ENCODE results near the gene PPP2R2D. TPM values are rescaled to one million over a fixed set of nuclear protein-coding genes. Genes with fewer than 3 reads are reported as not detected.
A peak's percentile ranks its signal among the peaks of the same experiment; 100 is the strongest.
"Not testable (repeated sequence)": the region's sequence is repeated elsewhere in the genome, so short reads cannot be mapped to it uniquely, and the experiment has no call there.

The PPP2R2D gene
- polyA plus RNA-seq, 1 experiment: 27.2 TPM

GRCh38 chr10:131982796-131983195 lies 82.0 kb downstream of the PPP2R2D start:
- H3K4me3 ChIP-seq (ENCODE audit: low read depth, low read length): peak overlapping the region; percentile 68
- no peak overlapping the region for H3K27ac ChIP-seq (ENCODE audit: low read depth, low read length)
- ChIA-PET POLR2A (interaction anchor here (1.2 to 2.7 kb wide), 2 partner anchors 15 to 40 kb away, joined by 3 to 14 read pairs; no protein-coding TSS in a partner anchor), CTCF (interaction anchor here (2.2 kb wide), 1 partner anchor 40 kb away, joined by 13 read pairs; no protein-coding TSS in a partner anchor)
- TF ChIP-seq CTCF (IDR thresholded peaks at IDR 0.05; ENCODE audit: low read depth, low read length): no peak
- no peaks in the 10 kb centered on the region for H3K27me3 ChIP-seq (ENCODE audit: control insufficient read depth, insufficient read depth, low read length)
- peaks cover 13% of the 10 kb centered on the region for H3K9me3 ChIP-seq (ENCODE audit: control insufficient read depth, insufficient read depth, low read length)
- DNase-seq (ENCODE audit: low read depth, low spot score): no peak

- CTCF ChIA-PET: interaction anchor here (0.9 to 2.2 kb wide), 2 partner anchors 35 to 39 kb away, joined by 3 to 13 read pairs; no protein-coding TSS in a partner anchor
- TF ChIP-seq CTCF (IDR thresholded peaks at IDR 0.05; ENCODE audit: low read depth, low read length): no peak
- H3K9me3 ChIP-seq (ENCODE audit: control insufficient read depth, insufficient read depth, low read length): peaks cover 13% of the 10 kb centered on the region
- POLR2A ChIA-PET: interaction anchor here (0.8 to 1.3 kb wide), 4 partner anchors 14 to 82 kb away, joined by 3 to 9 read pairs (median 4); partner anchors contain the start of gene JAKMIP3
- H3K27me3 ChIP-seq (ENCODE audit: control insufficient read depth, insufficient read depth, low read length): no peaks in the 10 kb centered on the region
- H3K27ac ChIP-seq (ENCODE audit: low read depth, low read length): peak overlapping the region; percentile 73
- DNase-seq (ENCODE audit: low read depth, low spot score): peak; percentile 93
- no peak overlapping the region for H3K4me3 ChIP-seq (ENCODE audit: low read depth, low read length)
These were observed 83.0 kb downstream of the PPP2R2D start for GRCh38 chr10:131983780-131984179.

DNA sequence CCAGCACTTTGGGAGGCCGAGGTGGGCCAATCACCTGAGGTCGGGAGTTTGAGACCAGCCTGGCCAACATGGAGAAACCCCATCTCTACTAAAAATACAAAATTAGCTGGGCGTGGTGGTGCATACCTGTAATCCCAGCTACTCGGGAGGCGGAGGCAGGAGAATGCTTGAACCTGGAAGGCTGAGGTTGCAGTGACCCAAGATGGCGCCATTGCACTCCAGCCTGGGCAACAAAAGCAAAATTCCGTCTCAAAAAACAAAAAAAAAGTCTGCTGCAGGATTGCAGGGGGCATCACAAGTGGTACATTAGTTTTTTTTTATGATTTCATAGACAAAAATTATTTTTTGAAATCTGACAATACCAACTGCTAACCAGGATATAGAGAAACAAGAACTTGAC lies 86.0 kb downstream of the PPP2R2D start:
- POLR2A ChIA-PET; H3K27me3 ChIP-seq (ENCODE audit: control insufficient read depth, insufficient read depth, low read length); DNase-seq (ENCODE audit: low read depth, low spot score); H3K27ac ChIP-seq (ENCODE audit: low read depth, low read length); H3K4me3 ChIP-seq (ENCODE audit: low read depth, low read length): not testable (repeated sequence)
- CTCF ChIA-PET: interaction anchor here (1.7 kb wide), 1 partner anchor 36 kb away, joined by 9 read pairs; no protein-coding TSS in a partner anchor
- peaks cover 13% of the 10 kb centered on the region for H3K9me3 ChIP-seq (ENCODE audit: control insufficient read depth, insufficient read depth, low read length)

- H3K27me3 ChIP-seq (ENCODE audit: control insufficient read depth, insufficient read depth, low read length); DNase-seq (ENCODE audit: low read depth, low spot score); H3K4me3 ChIP-seq (ENCODE audit: low read depth, low read length); H3K27ac ChIP-seq (ENCODE audit: low read depth, low read length); POLR2A ChIA-PET: not testable (repeated sequence)
- peaks cover 13% of the 10 kb centered on the region for H3K9me3 ChIP-seq (ENCODE audit: control insufficient read depth, insufficient read depth, low read length)
- CTCF ChIA-PET: interaction anchor here (1.7 kb wide), 1 partner anchor 36 kb away, joined by 9 read pairs; no protein-coding TSS in a partner anchor
These were observed 86.5 kb downstream of the PPP2R2D start for GRCh38 chr10:131987301-131987700.

- H3K27me3 ChIP-seq (ENCODE audit: control insufficient read depth, insufficient read depth, low read length); DNase-seq (ENCODE audit: low read depth, low spot score); H3K27ac ChIP-seq (ENCODE audit: low read depth, low read length); CTCF ChIA-PET; POLR2A ChIA-PET; H3K4me3 ChIP-seq (ENCODE audit: low read depth, low read length): not testable (repeated sequence)
- peaks cover 11% of the 10 kb centered on the region for H3K9me3 ChIP-seq (ENCODE audit: control insufficient read depth, insufficient read depth, low read length)
These were observed 87.0 kb downstream of the PPP2R2D start for GRCh38 chr10:131987786-131988185.

GRCh38 chr10:131991726-131992125 lies 90.9 kb downstream of the PPP2R2D start:
- DNase-seq (ENCODE audit: low read depth, low spot score): no peak
- H3K9me3 ChIP-seq (ENCODE audit: control insufficient read depth, insufficient read depth, low read length): peaks cover 3% of the 10 kb centered on the region
- no peak for TF ChIP-seq CTCF (IDR thresholded peaks at IDR 0.05; ENCODE audit: low read depth, low read length)
- CTCF ChIA-PET: no interaction called here
- no peak overlapping the region for H3K27ac ChIP-seq (ENCODE audit: low read depth, low read length)
- peaks cover 4% of the 10 kb centered on the region for H3K27me3 ChIP-seq (ENCODE audit: control insufficient read depth, insufficient read depth, low read length)
- POLR2A ChIA-PET: interaction anchor here (0.6 kb wide), 1 partner anchor 1882 kb away, joined by 3 read pairs; no protein-coding TSS in a partner anchor
- no peak overlapping the region for H3K4me3 ChIP-seq (ENCODE audit: low read depth, low read length)
